Measurements from ENCODE around the gene GSTA5.
"Not testable (repeated sequence)": the region's sequence is repeated elsewhere in the genome, so short reads cannot be mapped to it uniquely, and the experiment has no call there.

GSTA5 gene

DNA sequence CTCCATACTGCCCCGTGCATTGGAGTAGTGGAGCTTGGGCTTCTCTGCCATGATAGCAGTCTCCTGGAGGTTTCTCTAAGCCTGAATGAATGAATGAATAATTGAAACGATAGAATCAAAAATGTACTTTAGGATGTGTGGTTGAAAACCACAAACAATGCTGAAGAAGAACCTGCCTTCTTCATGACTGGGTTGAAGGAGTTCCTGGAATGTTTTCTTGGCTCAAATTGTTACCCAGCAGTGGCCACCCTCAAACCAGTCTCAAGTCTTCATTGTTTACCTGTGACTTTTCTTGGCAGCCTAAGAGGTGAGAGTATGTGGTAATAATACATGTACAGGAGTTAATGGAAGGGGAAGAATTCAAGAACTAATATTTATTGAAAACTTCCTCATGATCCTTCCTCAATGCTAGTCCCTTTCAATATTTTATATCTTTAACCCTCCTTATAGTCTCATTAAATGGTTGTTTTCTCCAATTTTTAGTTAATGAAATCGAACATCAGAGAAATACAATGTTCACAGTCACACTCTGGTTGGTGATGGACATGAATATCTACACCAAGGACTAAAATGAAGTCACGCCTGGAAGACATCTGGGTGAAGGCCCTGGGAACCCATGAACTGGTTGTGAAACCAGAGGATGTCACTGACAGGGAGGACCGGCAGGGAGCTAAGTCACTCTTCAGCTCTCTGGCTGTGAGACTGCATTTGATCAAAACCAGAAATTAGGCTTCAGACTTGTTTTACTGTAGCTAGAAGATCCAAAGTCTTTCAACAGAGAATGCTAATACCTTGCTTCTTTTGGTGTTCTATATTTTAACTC lies at the start of gene GSTA5:
GSTA5 (minus strand) TSS at position 51 of the 823 bp plus-strand sequence.
- DNase-seq (ENCODE audit: low read depth in 3 of 3) = no peak

DNA sequence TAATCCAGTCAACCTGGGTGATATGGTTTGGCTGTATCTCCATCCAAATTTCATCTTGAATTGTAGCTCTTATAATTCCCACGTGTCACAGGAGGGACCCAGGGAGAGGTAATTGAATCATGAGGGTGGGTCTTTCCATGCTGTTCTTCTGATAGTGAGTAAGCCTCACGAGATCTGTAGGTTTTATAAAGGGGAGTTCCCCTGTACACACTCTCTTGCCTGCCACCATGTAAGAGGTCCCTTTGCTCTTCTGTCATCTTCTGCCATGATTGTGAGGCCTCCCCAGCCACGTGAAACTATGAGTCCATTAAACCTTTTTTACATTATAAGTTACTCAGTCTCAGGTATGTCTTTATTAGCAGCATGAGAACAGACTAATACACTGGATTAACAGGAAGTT lies 49.4 kb upstream of the GSTA5 start:
- no peak for DNase-seq (ENCODE audit: low read depth in 3 of 3)

- DNase-seq (ENCODE audit: low read depth in 3 of 3) = no peak
These were observed 47.4 kb upstream of the GSTA5 start for GRCh38 chr6:52887910-52888524.

- DNase-seq (ENCODE audit: low read depth in 3 of 3) = peak; percentile 24 to 47 (median 43)
These were observed 41.6 kb upstream of the GSTA5 start for GRCh38 chr6:52881996-52882841.

DNA sequence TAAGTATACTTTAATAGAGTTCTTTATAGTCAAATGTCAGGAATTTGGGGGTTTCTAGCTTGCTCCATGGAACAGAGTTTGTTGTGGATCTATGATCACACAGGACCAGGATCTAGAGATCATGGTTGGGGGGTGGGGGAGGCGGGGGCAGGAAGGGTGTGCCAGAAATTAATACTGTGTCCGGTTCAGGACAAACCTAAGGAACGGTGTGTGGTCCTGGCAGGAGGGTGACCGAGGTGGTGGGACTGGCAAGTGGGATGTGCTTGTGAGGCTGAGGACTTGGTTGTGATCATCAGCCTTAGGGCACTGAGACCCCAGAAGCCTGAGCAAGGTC lies 41.0 kb upstream of the GSTA5 start:
- DNase-seq (ENCODE audit: low read depth in 3 of 3) = no peak

GRCh38 chr6:52877786-52878185 lies 37.2 kb upstream of the GSTA5 start:
- no peak for DNase-seq (ENCODE audit: low read depth in 3 of 3)

DNA sequence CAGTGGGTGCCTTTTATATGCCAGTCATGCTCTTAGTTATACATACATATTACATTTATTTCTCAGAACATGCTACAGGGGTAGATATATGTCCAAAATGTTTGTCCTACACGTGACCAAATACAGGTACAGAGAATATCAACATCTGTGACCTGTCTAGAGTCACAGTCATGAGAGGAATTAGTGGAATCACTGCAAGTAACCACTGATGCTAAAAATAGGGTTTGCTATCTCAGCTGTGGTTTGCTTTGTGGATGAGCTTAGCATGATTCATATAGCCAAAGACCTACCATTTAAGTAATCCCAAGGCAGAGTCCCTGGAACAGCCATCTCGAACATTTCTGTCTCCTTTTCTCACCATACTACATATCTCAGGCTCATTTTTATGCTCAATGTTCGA lies 36.6 kb upstream of the GSTA5 start:
- DNase-seq (ENCODE audit: low read depth in 3 of 3) = no peak

DNA sequence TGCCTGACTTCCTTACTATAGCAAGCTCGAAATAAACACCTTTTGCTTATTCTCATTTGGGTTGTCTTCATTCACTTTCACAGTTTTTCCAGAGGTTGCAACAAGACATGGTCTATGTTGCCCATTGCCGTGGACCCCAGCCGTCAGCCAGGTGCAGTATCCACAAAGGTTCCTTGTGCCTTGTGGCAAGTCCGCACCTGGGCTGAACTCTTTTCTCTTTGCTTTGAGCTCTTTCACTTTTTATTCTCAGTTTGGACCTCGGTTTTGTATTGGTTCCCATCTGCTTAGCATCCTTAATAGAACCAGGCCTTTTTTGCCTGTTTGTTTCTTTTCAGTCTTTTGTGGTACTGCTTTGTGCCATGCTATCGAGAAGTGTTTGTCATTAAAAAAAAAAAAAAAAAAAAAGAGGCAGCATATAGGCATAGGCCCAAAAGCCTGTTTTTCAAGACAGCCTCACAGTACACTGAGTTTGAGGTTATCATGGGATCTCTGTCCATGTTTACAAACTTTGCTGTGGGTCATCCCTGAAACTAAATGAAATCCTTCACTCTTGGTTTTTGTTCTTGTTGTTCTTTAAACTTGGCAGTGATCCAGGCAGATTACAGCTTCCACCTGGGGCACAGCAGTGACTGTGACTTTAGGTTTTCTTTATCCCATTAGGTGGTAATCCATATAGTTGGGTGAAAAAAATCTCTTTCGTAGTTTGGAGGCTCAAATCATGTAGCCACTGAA lies 35.6 kb upstream of the GSTA5 start:
- no peak for DNase-seq (ENCODE audit: low read depth in 3 of 3)

GRCh38 chr6:52872031-52872430 lies 31.4 kb upstream of the GSTA5 start:
- no peak for DNase-seq (ENCODE audit: low read depth in 3 of 3)

- DNase-seq (ENCODE audit: low read depth in 3 of 3) = no peak
These were observed 31.0 kb upstream of the GSTA5 start for GRCh38 chr6:52871621-52872020.

GRCh38 chr6:52870335-52871091 lies 29.9 kb upstream of the GSTA5 start:
- not testable (repeated sequence) for DNase-seq (ENCODE audit: low read depth in 3 of 3)

- DNase-seq (ENCODE audit: low read depth in 3 of 3) = not testable (repeated sequence)
These were observed 28.3 kb upstream of the GSTA5 start for GRCh38 chr6:52868899-52869298.

- DNase-seq (ENCODE audit: low read depth in 3 of 3) = no peak
These were observed 27.6 kb upstream of the GSTA5 start for GRCh38 chr6:52868240-52868639.

DNA sequence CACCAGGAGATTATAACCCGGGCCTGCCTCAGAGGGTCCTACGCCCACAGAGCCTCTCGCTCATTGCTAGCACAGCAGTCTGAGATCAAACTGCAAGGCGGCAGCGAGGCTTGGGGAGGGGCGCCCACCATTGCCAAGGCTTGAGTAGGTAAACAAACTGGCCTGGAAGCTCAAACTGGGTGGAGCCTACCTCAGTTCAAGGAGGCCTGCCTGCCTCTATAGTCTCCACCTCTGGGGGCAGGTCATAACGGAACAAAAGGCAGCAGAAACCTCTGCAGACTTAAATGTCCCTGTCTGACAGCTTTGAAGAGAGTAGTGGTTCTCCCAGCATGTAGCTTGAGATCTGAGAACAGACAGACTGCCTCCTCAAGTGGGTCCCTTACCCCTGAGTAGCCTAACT lies 20.5 kb upstream of the GSTA5 start:
- DNase-seq (ENCODE audit: low read depth in 3 of 3) = not testable (repeated sequence)

GRCh38 chr6:52858416-52858815 lies 17.8 kb upstream of the GSTA5 start:
- no peak for DNase-seq (ENCODE audit: low read depth in 3 of 3)

- not testable (repeated sequence) for DNase-seq (ENCODE audit: low read depth in 3 of 3)
These were observed 15.5 kb upstream of the GSTA5 start for GRCh38 chr6:52856137-52856536.

GRCh38 chr6:52849137-52849536 lies 8.5 kb upstream of the GSTA5 start:
- no peak for DNase-seq (ENCODE audit: low read depth in 3 of 3)

DNA sequence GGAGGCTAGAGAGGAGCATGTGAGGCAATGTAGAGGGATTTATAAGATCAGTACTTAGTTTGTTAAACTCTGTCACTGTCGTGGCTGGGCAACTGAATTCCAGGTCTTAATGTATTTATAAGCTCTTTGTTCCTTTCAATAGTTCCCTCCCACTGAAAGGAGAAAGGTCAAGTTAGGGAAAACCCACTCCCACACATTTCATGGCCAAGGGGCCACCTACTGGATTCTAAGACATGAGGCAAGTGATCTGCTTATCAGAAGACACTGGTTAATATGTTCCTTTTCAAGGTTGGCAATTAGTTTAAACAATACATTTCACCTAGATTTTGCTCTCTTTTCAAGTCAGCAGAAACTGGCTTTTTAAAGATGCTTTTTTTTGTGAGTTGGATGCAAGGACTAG lies 5.4 kb upstream of the GSTA5 start:
- no peak for DNase-seq (ENCODE audit: low read depth in 3 of 3)

- no peak for DNase-seq (ENCODE audit: low read depth in 3 of 3)
These were observed 3.0 kb upstream of the GSTA5 start for GRCh38 chr6:52843605-52844004.

- DNase-seq (ENCODE audit: low read depth in 3 of 3) = peak in 2 of 3 experiments; percentile 13 to 27
These were observed 1.2 kb downstream of the GSTA5 start for GRCh38 chr6:52839124-52840055.

All from stimulated activated CD4-positive, alpha-beta T cell treated with anti-CD3 and anti-CD28 coated beads, TNF-alpha, amount 100 ng/mL, for 4 hours (primary cell).